Liver (tissue), 9 donors: ENCODE results near the gene SRRM3. TPM values are rescaled to one million over a fixed set of nuclear protein-coding genes. Genes with fewer than 3 reads are reported as not detected.

Source experiments
- DNase-seq: peaks from one replicate; pipeline ENCODE4 v3.0.0-alpha.2; 2017; ENCODE audit warnings: low spot score
- H3K27ac ChIP-seq, 2 donors: one replicate each; pipeline ENCODE4 v1.7.0; 2013; ENCODE audit warnings: inconsistent platforms in 2 of 2, low read length in 2 of 2, control low read depth in 1 of 2, low read depth in 1 of 2, mild to moderate bottlenecking in 1 of 2
- H3K27me3 ChIP-seq, 4 donors: one replicate each; pipeline versions ENCODE4 v1.6.1 to v1.7.0; 2013; ENCODE audit warnings: low read length in 3 of 4, inconsistent platforms in 1 of 4, mild to moderate bottlenecking in 1 of 4, moderate library complexity in 1 of 4; ENCODE audit not compliant: control insufficient read depth in 4 of 4, insufficient read depth in 4 of 4
- H3K36me3 ChIP-seq, 4 donors: one replicate each; pipeline versions ENCODE4 v1.6.1 to v1.7.0; 2013; ENCODE audit warnings: low read length in 3 of 4, mild to moderate bottlenecking in 3 of 4, low read depth in 1 of 4, moderate library complexity in 1 of 4; ENCODE audit not compliant: control insufficient read depth in 4 of 4, insufficient read depth in 3 of 4
- H3K4me1 ChIP-seq, 4 donors: one replicate each; pipeline versions ENCODE4 v1.6.1 to v1.7.0; 2013; ENCODE audit warnings: low read length in 3 of 4, mild to moderate bottlenecking in 3 of 4, moderate library complexity in 1 of 4; ENCODE audit not compliant: control insufficient read depth in 4 of 4, insufficient read depth in 4 of 4
- H3K4me3 ChIP-seq, 3 donors: one replicate each; pipeline versions ENCODE4 v1.6.1 to v1.7.0; 2013; ENCODE audit warnings: low read length in 3 of 3, control low read depth in 1 of 3, low read depth in 1 of 3, mild to moderate bottlenecking in 1 of 3
- H3K9ac ChIP-seq, 2 donors: one replicate each; pipeline ENCODE4 v1.7.0; 2013; ENCODE audit warnings: low read length in 2 of 2, mild to moderate bottlenecking in 2 of 2, moderate library complexity in 2 of 2, control low read depth in 1 of 2, low read depth in 1 of 2
- H3K9me3 ChIP-seq, 4 donors: one replicate each; pipeline versions ENCODE4 v1.6.1 to v1.7.0; 2013; ENCODE audit warnings: low read length in 3 of 4; ENCODE audit not compliant: control insufficient read depth in 4 of 4
- FOXA1 ChIP-seq: IDR thresholded peaks from 2 replicates; pipeline ENCODE4 v1.6.1; 2016; ENCODE audit warnings: antibody characterized with exemption
- FOXA2 ChIP-seq: IDR thresholded peaks from 2 replicates; pipeline ENCODE4 v1.6.1; 2016; ENCODE audit warnings: antibody characterized with exemption
- GABPA ChIP-seq, 2 donors: IDR thresholded peaks in 1 of 2; conservative IDR thresholded peaks in 1 of 2; 2 replicates each; pipeline ENCODE4 v1.6.1; 2016; ENCODE audit warnings: antibody characterized with exemption in 2 of 2, mild to moderate bottlenecking in 1 of 2, moderate library complexity in 1 of 2
- HNF4A ChIP-seq, 2 donors: conservative IDR thresholded peaks; 2 replicates each; pipeline ENCODE4 v1.6.1; 2016; ENCODE audit warnings: antibody characterized with exemption in 2 of 2, mild to moderate bottlenecking in 2 of 2
- HNF4G ChIP-seq: IDR thresholded peaks from 2 replicates; pipeline ENCODE4 v1.6.1; 2016; ENCODE audit warnings: antibody characterized with exemption
- JUND ChIP-seq, 2 donors: IDR thresholded peaks; 2 replicates each; pipeline ENCODE4 v1.6.1; 2016; ENCODE audit warnings: antibody characterized with exemption in 2 of 2
- NR2F2 ChIP-seq: IDR thresholded peaks from 2 replicates; pipeline ENCODE4 v1.6.1; 2016; ENCODE audit warnings: antibody characterized with exemption
- RXRA ChIP-seq, 2 donors: IDR thresholded peaks; 2 replicates each; pipeline ENCODE4 v1.6.1; 2017 to 2018; ENCODE audit warnings: antibody characterized with exemption in 2 of 2, mild to moderate bottlenecking in 1 of 2
- SP1 ChIP-seq: IDR thresholded peaks from 2 replicates; pipeline ENCODE4 v1.6.1; 2018; ENCODE audit warnings: antibody characterized with exemption, mild to moderate bottlenecking
- TAF1 ChIP-seq: conservative IDR thresholded peaks from 2 replicates; pipeline ENCODE4 v1.6.1; 2016; ENCODE audit warnings: antibody characterized with exemption, mild to moderate bottlenecking
- WGBS: extraction: QIAGEN DNeasy Blood & Tissue Kit; methylation state at CpG from one replicate; pipeline ENCODE4 v1.1.7; 2013; 5-methylcytosine and 5-hydroxymethylcytosine counted together
- polyA plus RNA-seq, 2 donors: library from polyadenylated mRNA; stranded (reverse) in 1 of 2; unstranded in 1 of 2; fragments of 200-250 nt in 1 of 2; fragments of >200 nt in 1 of 2; fragmentation: Nextera tagmentation in 1 of 2; extraction: Ambion mirVana in 1 of 2; gene quantifications; one replicate each; pipeline versions ENCODE4 v1.2.1 to v1.2.3, GENCODE V29; 2013 to 2015
- total RNA-seq, 2 donors: library from RNA; depleted of rRNA; stranded (reverse); fragments of >200 nt; gene quantifications; one replicate each; pipeline ENCODE4 v1.2.3, GENCODE V29; 2014
- TF ChIP-seq, protein P1 (sequence below): IDR thresholded peaks from 2 replicates; pipeline ENCODE4 v1.6.1; 2016; ENCODE audit warnings: antibody characterized with exemption
- TF ChIP-seq, protein P2 (sequence below): IDR thresholded peaks from 2 replicates; pipeline ENCODE4 v1.6.1; 2016; ENCODE audit warnings: antibody characterized with exemption, mild to moderate bottlenecking
- TF ChIP-seq, protein P3 (sequence below): fragments of 150-350 bp; IDR thresholded peaks from 2 replicates; pipeline ENCODE4 v1.5.1; 2017; ENCODE audit warnings: improper control_type of control experiment, low read depth, low read length; ENCODE audit not compliant: missing input control
- TF ChIP-seq, protein P4 (sequence below): IDR thresholded peaks from 2 replicates; pipeline ENCODE4 v1.6.1; 2016; ENCODE audit warnings: antibody characterized with exemption
- donor health status: healthy.
- donor health status: healthy.
- donor health status: healthy.
- donor health status: healthy.
- donor health status: healthy.

Gene SRRM3
- total and polyA plus RNA-seq, 4 donors, result 0.08 to 0.16 TPM; not detected in 2

DNA sequence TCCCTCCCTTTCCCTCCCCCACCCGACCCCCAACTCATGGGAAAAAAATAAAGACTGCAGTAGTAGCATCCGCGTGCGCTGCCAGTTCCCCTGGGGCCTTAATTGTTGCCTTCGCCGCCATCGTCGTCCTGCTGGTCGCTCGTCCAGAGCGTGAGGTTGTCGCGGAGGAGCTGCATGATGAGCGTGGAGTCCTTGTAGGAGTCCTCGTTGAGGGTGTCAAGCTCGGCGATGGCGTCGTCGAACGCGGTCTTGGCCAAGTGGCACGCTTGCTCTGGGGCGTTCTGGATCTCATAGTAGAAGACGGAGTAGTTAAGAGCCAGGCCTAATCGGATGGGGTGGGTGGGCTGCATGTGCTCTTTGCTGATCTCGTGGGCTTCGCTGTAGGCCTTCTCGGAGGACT lies 127.8 kb downstream of the SRRM3 start:
- no peak for DNase-seq
- H3K4me1 ChIP-seq, result peaks cover 7 to 36% (median 31%) of the 10 kb centered on the region in 4 donors

DNA sequence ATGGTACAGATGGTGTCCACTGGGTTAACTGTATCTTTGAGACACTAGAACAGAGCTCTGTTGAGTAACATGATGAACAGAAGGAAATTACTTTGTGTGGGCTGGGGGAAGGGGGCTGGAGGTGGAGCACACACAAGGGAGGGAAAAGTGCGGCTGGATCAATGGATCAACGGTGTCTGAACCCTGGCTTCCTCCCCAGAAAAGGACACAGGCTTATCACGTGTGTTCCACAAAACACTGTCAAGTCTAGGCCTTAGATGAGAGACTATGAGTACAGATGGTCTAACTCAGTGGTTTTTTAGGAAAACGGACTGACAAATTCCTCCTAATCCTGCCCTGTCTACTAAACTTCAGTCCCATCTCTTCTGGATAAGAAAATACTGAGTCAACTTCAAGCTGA lies 128.6 kb downstream of the SRRM3 start:
- TF ChIP-seq HNF4A (conservative IDR thresholded peaks at IDR 0.05), result peak in 1 of 2 donors; percentile 44
- no peak for TF ChIP-seq JUND (IDR thresholded peaks at IDR 0.05)
- no peak for TF ChIP-seq FOXA1
- TF ChIP-seq RXRA (IDR thresholded peaks at IDR 0.05), result peak; percentile 41 to 58
- TF ChIP-seq, protein P1, sequence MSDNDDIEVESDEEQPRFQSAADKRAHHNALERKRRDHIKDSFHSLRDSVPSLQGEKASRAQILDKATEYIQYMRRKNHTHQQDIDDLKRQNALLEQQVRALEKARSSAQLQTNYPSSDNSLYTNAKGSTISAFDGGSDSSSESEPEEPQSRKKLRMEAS, result no peak
- no peaks in the 10 kb centered on the region for H3K9me3 ChIP-seq
- DNase-seq, result no peak
- H3K36me3 ChIP-seq, result peaks cover 3 to 22% (median 13%) of the 10 kb centered on the region in 4 donors
- H3K27ac ChIP-seq, result no peak overlapping the region
- H3K27me3 ChIP-seq, result no peaks in the 10 kb centered on the region
- 24% methylated on average over 4 of the region's 4 CpGs for WGBS
- H3K4me3 ChIP-seq, result no peak overlapping the region
- no peak overlapping the region for H3K9ac ChIP-seq
- peaks cover 7 to 38% (median 32%) of the 10 kb centered on the region in 4 donors for H3K4me1 ChIP-seq

More for the DNA sequence above, 127.8 kb downstream of the SRRM3 start:
- H3K9me3 ChIP-seq, result no peaks in the 10 kb centered on the region
- H3K36me3 ChIP-seq, result peaks cover 3 to 22% (median 13%) of the 10 kb centered on the region in 4 donors
- TF ChIP-seq HNF4G (no peak), FOXA1 (no peak), JUND (IDR thresholded peaks at IDR 0.05) (no peak), TAF1 (no peak), SP1 (no peak), HNF4A (conservative IDR thresholded peaks at IDR 0.05) (no peak), GABPA (IDR thresholded peaks at IDR 0.05 in 1 of 2, conservative IDR thresholded peaks at IDR 0.05 in 1 of 2) (no peak), RXRA (IDR thresholded peaks at IDR 0.05) (no peak)
- TF ChIP-seq, protein P2, sequence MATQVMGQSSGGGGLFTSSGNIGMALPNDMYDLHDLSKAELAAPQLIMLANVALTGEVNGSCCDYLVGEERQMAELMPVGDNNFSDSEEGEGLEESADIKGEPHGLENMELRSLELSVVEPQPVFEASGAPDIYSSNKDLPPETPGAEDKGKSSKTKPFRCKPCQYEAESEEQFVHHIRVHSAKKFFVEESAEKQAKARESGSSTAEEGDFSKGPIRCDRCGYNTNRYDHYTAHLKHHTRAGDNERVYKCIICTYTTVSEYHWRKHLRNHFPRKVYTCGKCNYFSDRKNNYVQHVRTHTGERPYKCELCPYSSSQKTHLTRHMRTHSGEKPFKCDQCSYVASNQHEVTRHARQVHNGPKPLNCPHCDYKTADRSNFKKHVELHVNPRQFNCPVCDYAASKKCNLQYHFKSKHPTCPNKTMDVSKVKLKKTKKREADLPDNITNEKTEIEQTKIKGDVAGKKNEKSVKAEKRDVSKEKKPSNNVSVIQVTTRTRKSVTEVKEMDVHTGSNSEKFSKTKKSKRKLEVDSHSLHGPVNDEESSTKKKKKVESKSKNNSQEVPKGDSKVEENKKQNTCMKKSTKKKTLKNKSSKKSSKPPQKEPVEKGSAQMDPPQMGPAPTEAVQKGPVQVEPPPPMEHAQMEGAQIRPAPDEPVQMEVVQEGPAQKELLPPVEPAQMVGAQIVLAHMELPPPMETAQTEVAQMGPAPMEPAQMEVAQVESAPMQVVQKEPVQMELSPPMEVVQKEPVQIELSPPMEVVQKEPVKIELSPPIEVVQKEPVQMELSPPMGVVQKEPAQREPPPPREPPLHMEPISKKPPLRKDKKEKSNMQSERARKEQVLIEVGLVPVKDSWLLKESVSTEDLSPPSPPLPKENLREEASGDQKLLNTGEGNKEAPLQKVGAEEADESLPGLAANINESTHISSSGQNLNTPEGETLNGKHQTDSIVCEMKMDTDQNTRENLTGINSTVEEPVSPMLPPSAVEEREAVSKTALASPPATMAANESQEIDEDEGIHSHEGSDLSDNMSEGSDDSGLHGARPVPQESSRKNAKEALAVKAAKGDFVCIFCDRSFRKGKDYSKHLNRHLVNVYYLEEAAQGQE, result no peak
- TF ChIP-seq, protein P3, sequence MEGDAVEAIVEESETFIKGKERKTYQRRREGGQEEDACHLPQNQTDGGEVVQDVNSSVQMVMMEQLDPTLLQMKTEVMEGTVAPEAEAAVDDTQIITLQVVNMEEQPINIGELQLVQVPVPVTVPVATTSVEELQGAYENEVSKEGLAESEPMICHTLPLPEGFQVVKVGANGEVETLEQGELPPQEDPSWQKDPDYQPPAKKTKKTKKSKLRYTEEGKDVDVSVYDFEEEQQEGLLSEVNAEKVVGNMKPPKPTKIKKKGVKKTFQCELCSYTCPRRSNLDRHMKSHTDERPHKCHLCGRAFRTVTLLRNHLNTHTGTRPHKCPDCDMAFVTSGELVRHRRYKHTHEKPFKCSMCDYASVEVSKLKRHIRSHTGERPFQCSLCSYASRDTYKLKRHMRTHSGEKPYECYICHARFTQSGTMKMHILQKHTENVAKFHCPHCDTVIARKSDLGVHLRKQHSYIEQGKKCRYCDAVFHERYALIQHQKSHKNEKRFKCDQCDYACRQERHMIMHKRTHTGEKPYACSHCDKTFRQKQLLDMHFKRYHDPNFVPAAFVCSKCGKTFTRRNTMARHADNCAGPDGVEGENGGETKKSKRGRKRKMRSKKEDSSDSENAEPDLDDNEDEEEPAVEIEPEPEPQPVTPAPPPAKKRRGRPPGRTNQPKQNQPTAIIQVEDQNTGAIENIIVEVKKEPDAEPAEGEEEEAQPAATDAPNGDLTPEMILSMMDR, result no peak
- H3K27me3 ChIP-seq, result no peaks in the 10 kb centered on the region
- WGBS, result 97% methylated on average over 29 of the region's 29 CpGs
- no peak overlapping the region for H3K27ac ChIP-seq
- no peak overlapping the region for H3K9ac ChIP-seq
- H3K4me3 ChIP-seq, result no peak overlapping the region

DNA sequence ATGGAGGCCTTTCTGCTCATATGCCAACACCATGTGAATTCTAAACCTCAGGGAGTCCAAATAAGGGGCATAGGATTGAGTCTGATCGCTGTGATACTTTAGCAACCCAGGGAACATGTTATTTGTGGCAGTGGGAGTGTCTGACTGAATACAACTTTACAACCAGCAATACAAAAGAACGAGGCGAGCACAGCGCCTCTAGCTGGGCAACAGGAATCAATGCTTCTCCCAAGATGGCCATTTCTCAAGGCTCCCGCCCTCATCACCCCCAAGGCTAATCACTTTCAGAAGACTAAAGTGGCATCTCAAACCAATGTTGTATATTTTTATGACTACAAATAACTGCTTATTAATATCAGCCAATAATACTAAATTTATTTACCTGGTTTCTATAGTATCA lies 129.0 kb downstream of the SRRM3 start:
- no peak overlapping the region for H3K4me3 ChIP-seq
- DNase-seq, result no peak
- H3K27ac ChIP-seq, result no peak overlapping the region
- no peak overlapping the region for H3K9ac ChIP-seq
- H3K36me3 ChIP-seq, result peaks cover 3 to 22% (median 13%) of the 10 kb centered on the region in 4 donors
- WGBS, result 95% methylated on average over 5 of the region's 5 CpGs
- H3K9me3 ChIP-seq, result no peaks in the 10 kb centered on the region
- peaks cover 7 to 38% (median 32%) of the 10 kb centered on the region in 4 donors for H3K4me1 ChIP-seq
- H3K27me3 ChIP-seq, result no peaks in the 10 kb centered on the region
- TF ChIP-seq, protein P1, result no peak
- TF ChIP-seq RXRA (IDR thresholded peaks at IDR 0.05) (no peak), FOXA1 (no peak), TAF1 (no peak), HNF4G (no peak), FOXA2 (no peak), HNF4A (conservative IDR thresholded peaks at IDR 0.05) (no peak), GABPA (IDR thresholded peaks at IDR 0.05 in 1 of 2, conservative IDR thresholded peaks at IDR 0.05 in 1 of 2) (no peak), NR2F2 (no peak)
- TF ChIP-seq, protein P2, result no peak
- TF ChIP-seq, protein P4, sequence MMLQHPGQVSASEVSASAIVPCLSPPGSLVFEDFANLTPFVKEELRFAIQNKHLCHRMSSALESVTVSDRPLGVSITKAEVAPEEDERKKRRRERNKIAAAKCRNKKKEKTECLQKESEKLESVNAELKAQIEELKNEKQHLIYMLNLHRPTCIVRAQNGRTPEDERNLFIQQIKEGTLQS, result no peak
